Mammary epithelial cell (primary cell): ENCODE measurements around the gene SLIT3.
"Not testable (repeated sequence)": the region's sequence is repeated elsewhere in the genome, so short reads cannot be mapped to it uniquely, and the experiment has no call there.

ENCODE experiments used
- CTCF ChIP-seq, 2 donors: IDR thresholded peaks in 1 of 2; conservative IDR thresholded peaks in 1 of 2; 2 replicates each; pipeline ENCODE4 v1.5.1; 2011 to 2012; ENCODE audit warnings: inconsistent platforms in 2 of 2, low read length in 2 of 2, mild to moderate bottlenecking in 2 of 2, control low read depth in 1 of 2, low read depth in 1 of 2; ENCODE audit not compliant: insufficient read depth in 1 of 2; ENCODE audit errors: extremely low read depth in 1 of 2
- EZH2 ChIP-seq: IDR thresholded peaks from 2 replicates; pipeline ENCODE4 v1.6.1; 2012; ENCODE audit warnings: low read length, inconsistent platforms, borderline replicate concordance

- not testable (repeated sequence) for TF ChIP-seq CTCF (conservative IDR thresholded peaks at IDR 0.05 in 1 of 2, IDR thresholded peaks at IDR 0.05 in 1 of 2; ENCODE audit: extremely low read depth in 1 of 2, insufficient read depth in 1 of 2, low read depth in 1 of 2, low read length in 2 of 2); EZH2
Observed at GRCh38 chr5:169105582-169105981, 195.4 kb downstream of the SLIT3 start.
